GM10847 (cell line): ENCODE data around the gene EIF4ENIF1.

Source experiments
- POLR2A ChIP-seq: IDR thresholded peaks from 2 replicates; pipeline ENCODE4 v1.6.1; 2011; ENCODE audit not compliant: insufficient read length; ENCODE audit errors: extremely low read depth

The EIF4ENIF1 gene

GRCh38 chr22:31489632-31490495, at the start of gene EIF4ENIF1:
Gene EIF4ENIF1, minus strand, starts transcription at chr22:31489842. Its CDS starts 1,124 bp downstream, at chr22:31488718.
- TF ChIP-seq POLR2A = peak; percentile 79

GRCh38 chr22:31538815-31539214, 49.2 kb upstream of the EIF4ENIF1 start:
- TF ChIP-seq POLR2A = no peak

- TF ChIP-seq POLR2A = no peak
Observed at GRCh38 chr22:31537019-31537535, 47.4 kb upstream of the EIF4ENIF1 start.

GRCh38 chr22:31533374-31533773, 43.7 kb upstream of the EIF4ENIF1 start:
- TF ChIP-seq POLR2A = no peak

- no peak for TF ChIP-seq POLR2A
Observed at GRCh38 chr22:31532060-31532459, 42.4 kb upstream of the EIF4ENIF1 start.

- no peak for TF ChIP-seq POLR2A
Observed at GRCh38 chr22:31530823-31531195, 41.2 kb upstream of the EIF4ENIF1 start.

- no peak for TF ChIP-seq POLR2A
Observed at GRCh38 chr22:31526270-31526669, 36.6 kb upstream of the EIF4ENIF1 start.

- no peak for TF ChIP-seq POLR2A
Observed at GRCh38 chr22:31520051-31520450, 30.4 kb upstream of the EIF4ENIF1 start.

- TF ChIP-seq POLR2A = no peak
Observed at GRCh38 chr22:31509061-31509762, 19.6 kb upstream of the EIF4ENIF1 start.

- TF ChIP-seq POLR2A = no peak
Observed at GRCh38 chr22:31508536-31508935, 18.9 kb upstream of the EIF4ENIF1 start.

- no peak for TF ChIP-seq POLR2A
Observed at GRCh38 chr22:31504282-31504681, 14.6 kb upstream of the EIF4ENIF1 start.

GRCh38 chr22:31503211-31503964, 13.7 kb upstream of the EIF4ENIF1 start:
- TF ChIP-seq POLR2A = no peak

GRCh38 chr22:31501738-31502137, 12.1 kb upstream of the EIF4ENIF1 start:
- TF ChIP-seq POLR2A = no peak

GRCh38 chr22:31497148-31497938, 7.7 kb upstream of the EIF4ENIF1 start:
- TF ChIP-seq POLR2A = no peak
